ENCODE measurements around the gene WT1. TPM values are rescaled to one million over a fixed set of nuclear protein-coding genes. Genes with fewer than 3 reads are reported as not detected.
A peak's percentile ranks its signal among the peaks of the same experiment; 100 is the strongest.

Gene WT1
- total RNA-seq, 2 experiments from 2014 or later, result not detected

- intact Hi-C loops (cut with micrococcal nuclease), result no loop called here
- H3K4me3 Mint-ChIP-seq, result no peak overlapping the region
- no peaks in the 10 kb centered on the region for H3K9me3 Mint-ChIP-seq
- H3K4me1 Mint-ChIP-seq (ENCODE audit: low read depth), result no peaks in the 10 kb centered on the region
- CTCF ChIA-PET, result no interaction called here
- DNase-seq, result no peak
- H3K36me3 Mint-ChIP-seq (ENCODE audit: low read depth), result no peaks in the 10 kb centered on the region
- H3K27ac Mint-ChIP-seq, result no peak overlapping the region
- H3K27me3 Mint-ChIP-seq (ENCODE audit: low read depth), result peaks cover 28% of the 10 kb centered on the region
Measured at GRCh38 chr11:32450372-32450771, 15.0 kb upstream of the WT1 start.

GRCh38 chr11:32448232-32448631 is 12.9 kb upstream of the WT1 start:
- no peak for DNase-seq
- Mint-ChIP-seq H3K4me1 (ENCODE audit: low read depth) (no peaks in the 10 kb centered on the region), H3K36me3 (ENCODE audit: low read depth) (no peaks in the 10 kb centered on the region), H3K27ac (no peak overlapping the region), H3K9me3 (no peaks in the 10 kb centered on the region), H3K4me3 (no peak overlapping the region), H3K27me3 (ENCODE audit: low read depth) (peaks cover 33% of the 10 kb centered on the region)
- intact Hi-C loops (cut with micrococcal nuclease), result no loop called here
- CTCF ChIA-PET, result no interaction called here

- DNase-seq, result no peak
Measured at GRCh38 chr11:32447252-32447651, 11.9 kb upstream of the WT1 start.

GRCh38 chr11:32446227-32446626 is 10.9 kb upstream of the WT1 start:
- Mint-ChIP-seq H3K4me1 (ENCODE audit: low read depth) (no peaks in the 10 kb centered on the region), H3K9me3 (no peaks in the 10 kb centered on the region), H3K36me3 (ENCODE audit: low read depth) (no peaks in the 10 kb centered on the region), H3K27me3 (ENCODE audit: low read depth) (peaks cover 42% of the 10 kb centered on the region), H3K27ac (no peak overlapping the region), H3K4me3 (no peak overlapping the region)
- CTCF ChIA-PET, result no interaction called here
- DNase-seq, result no peak
- intact Hi-C loops (cut with micrococcal nuclease), result no loop called here

More at GRCh38 chr11:32447252-32447651, 11.9 kb upstream of the WT1 start:
- intact Hi-C loops (cut with micrococcal nuclease), result no loop called here
- Mint-ChIP-seq H3K27ac (no peak overlapping the region), H3K4me1 (ENCODE audit: low read depth) (no peaks in the 10 kb centered on the region), H3K4me3 (no peak overlapping the region), H3K36me3 (ENCODE audit: low read depth) (no peaks in the 10 kb centered on the region), H3K9me3 (no peaks in the 10 kb centered on the region), H3K27me3 (ENCODE audit: low read depth) (peaks cover 42% of the 10 kb centered on the region)
- CTCF ChIA-PET, result no interaction called here

- Mint-ChIP-seq H3K27ac (no peak overlapping the region), H3K4me3 (no peak overlapping the region), H3K27me3 (ENCODE audit: low read depth) (peaks cover 51% of the 10 kb centered on the region), H3K36me3 (ENCODE audit: low read depth) (no peaks in the 10 kb centered on the region), H3K4me1 (ENCODE audit: low read depth) (peaks cover 2% of the 10 kb centered on the region), H3K9me3 (no peaks in the 10 kb centered on the region)
- CTCF ChIA-PET, result interaction anchor here (0.6 kb wide), 1 partner anchor 115 kb away, joined by 3 read pairs; no protein-coding TSS in a partner anchor
- no peak for DNase-seq
- intact Hi-C loops (cut with micrococcal nuclease), result no loop called here
Measured at GRCh38 chr11:32444186-32444585, 8.8 kb upstream of the WT1 start.

GRCh38 chr11:32440916-32441315 is 5.6 kb upstream of the WT1 start:
- no peaks in the 10 kb centered on the region for H3K36me3 Mint-ChIP-seq (ENCODE audit: low read depth)
- peaks cover 22% of the 10 kb centered on the region for H3K4me1 Mint-ChIP-seq (ENCODE audit: low read depth)
- H3K9me3 Mint-ChIP-seq, result no peaks in the 10 kb centered on the region
- H3K27ac Mint-ChIP-seq, result no peak overlapping the region
- CTCF ChIA-PET, result interaction anchor here (0.6 kb wide), 1 partner anchor 272 kb away, joined by 3 read pairs; no protein-coding TSS in a partner anchor
- intact Hi-C loops (cut with micrococcal nuclease), result no loop called here
- peaks cover 68% of the 10 kb centered on the region for H3K27me3 Mint-ChIP-seq (ENCODE audit: low read depth)
- no peak overlapping the region for H3K4me3 Mint-ChIP-seq
- DNase-seq, result no peak

- Mint-ChIP-seq H3K4me3 (no peak overlapping the region), H3K4me1 (ENCODE audit: low read depth) (peaks cover 25% of the 10 kb centered on the region), H3K36me3 (ENCODE audit: low read depth) (no peaks in the 10 kb centered on the region), H3K9me3 (no peaks in the 10 kb centered on the region), H3K27ac (no peak overlapping the region), H3K27me3 (ENCODE audit: low read depth) (peaks cover 70% of the 10 kb centered on the region)
- intact Hi-C loops (cut with micrococcal nuclease), result no loop called here
- DNase-seq, result no peak
- CTCF ChIA-PET, result no interaction called here
Measured at GRCh38 chr11:32440312-32440908, 5.1 kb upstream of the WT1 start.

- H3K27me3 Mint-ChIP-seq (ENCODE audit: low read depth), result peaks cover 67% of the 10 kb centered on the region
- intact Hi-C loops (cut with micrococcal nuclease), result loop anchor here (5.0 to 10.0 kb wide), 2 partner anchors 355 to 622 kb away; partner anchors contain the start of gene CCDC73
- H3K27ac Mint-ChIP-seq, result no peak overlapping the region
- no peak for DNase-seq
- H3K4me1 Mint-ChIP-seq (ENCODE audit: low read depth), result peaks cover 26% of the 10 kb centered on the region
- no peaks in the 10 kb centered on the region for H3K9me3 Mint-ChIP-seq
- CTCF ChIA-PET, result no interaction called here
- H3K36me3 Mint-ChIP-seq (ENCODE audit: low read depth), result no peaks in the 10 kb centered on the region
- H3K4me3 Mint-ChIP-seq, result no peak overlapping the region
Measured at GRCh38 chr11:32439501-32440210, 4.3 kb upstream of the WT1 start.

GRCh38 chr11:32438866-32439489 is 3.6 kb upstream of the WT1 start:
- no peaks in the 10 kb centered on the region for H3K9me3 Mint-ChIP-seq
- H3K36me3 Mint-ChIP-seq (ENCODE audit: low read depth), result no peaks in the 10 kb centered on the region
- no peak overlapping the region for H3K4me3 Mint-ChIP-seq
- H3K27ac Mint-ChIP-seq, result no peak overlapping the region
- peaks cover 68% of the 10 kb centered on the region for H3K27me3 Mint-ChIP-seq (ENCODE audit: low read depth)
- intact Hi-C loops (cut with micrococcal nuclease), result loop anchor here (5.0 to 10.0 kb wide), 2 partner anchors 356 to 622 kb away; partner anchors contain the start of gene CCDC73
- no peak for DNase-seq
- H3K4me1 Mint-ChIP-seq (ENCODE audit: low read depth), result peaks cover 33% of the 10 kb centered on the region
- CTCF ChIA-PET, result no interaction called here

GRCh38 chr11:32438346-32438865 is 3.1 kb upstream of the WT1 start:
- CTCF ChIA-PET, result no interaction called here
- Mint-ChIP-seq H3K27ac (no peak overlapping the region), H3K4me3 (no peak overlapping the region), H3K36me3 (ENCODE audit: low read depth) (no peaks in the 10 kb centered on the region), H3K4me1 (ENCODE audit: low read depth) (peaks cover 37% of the 10 kb centered on the region), H3K9me3 (no peaks in the 10 kb centered on the region), H3K27me3 (ENCODE audit: low read depth) (peaks cover 72% of the 10 kb centered on the region)
- DNase-seq, result no peak
- intact Hi-C loops (cut with micrococcal nuclease), result loop anchor here (5.0 to 10.0 kb wide), 2 partner anchors 356 to 621 kb away; partner anchors contain the start of gene CCDC73

GRCh38 chr11:32437495-32438345 is 2.4 kb upstream of the WT1 start:
- Mint-ChIP-seq H3K36me3 (ENCODE audit: low read depth) (no peaks in the 10 kb centered on the region), H3K4me1 (ENCODE audit: low read depth) (peaks cover 43% of the 10 kb centered on the region), H3K9me3 (no peaks in the 10 kb centered on the region), H3K27me3 (ENCODE audit: low read depth) (peaks cover 74% of the 10 kb centered on the region), H3K27ac (no peak overlapping the region), H3K4me3 (peak overlapping the region; percentile 48)
- intact Hi-C loops (cut with micrococcal nuclease), result loop anchor here (5.0 to 10.0 kb wide), 2 partner anchors 357 to 620 kb away; partner anchors contain the start of gene CCDC73
- DNase-seq, result no peak
- CTCF ChIA-PET, result no interaction called here

Measured in activated naive CD4-positive, alpha-beta T cell treated with anti-CD3 and anti-CD28 coated beads for 36 hours (primary cell).